ENCODE measurements around the gene XCR1.

XCR1 gene

GRCh38 chr3:46027736-46028397 is 584 bp upstream of the XCR1 start:
- no peak for DNase-seq (ENCODE audit: low read depth)
- H3K4me3 ChIP-seq (ENCODE audit: low read length): no peak overlapping the region
- TF ChIP-seq CTCF (conservative IDR thresholded peaks at IDR 0.05; ENCODE audit: low read depth, low read length): no peak

GRCh38 chr3:46025139-46025538 is 2.1 kb downstream of the XCR1 start:
- no peak for TF ChIP-seq CTCF (conservative IDR thresholded peaks at IDR 0.05; ENCODE audit: low read depth, low read length)
- DNase-seq (ENCODE audit: low read depth): no peak
- H3K4me3 ChIP-seq (ENCODE audit: low read length): no peak overlapping the region

- H3K4me3 ChIP-seq (ENCODE audit: low read length): no peak overlapping the region
- DNase-seq (ENCODE audit: low read depth): no peak
- TF ChIP-seq CTCF (conservative IDR thresholded peaks at IDR 0.05; ENCODE audit: low read depth, low read length): no peak
Observed at GRCh38 chr3:46024131-46024530, 3.2 kb downstream of the XCR1 start.

- TF ChIP-seq CTCF (conservative IDR thresholded peaks at IDR 0.05; ENCODE audit: low read depth, low read length): no peak
- no peak for DNase-seq (ENCODE audit: low read depth)
- no peak overlapping the region for H3K4me3 ChIP-seq (ENCODE audit: low read length)
Observed at GRCh38 chr3:46022909-46023785, 4.1 kb downstream of the XCR1 start.

- no peak for DNase-seq (ENCODE audit: low read depth)
- no peak for TF ChIP-seq CTCF (conservative IDR thresholded peaks at IDR 0.05; ENCODE audit: low read depth, low read length)
- H3K4me3 ChIP-seq (ENCODE audit: low read length): no peak overlapping the region
Observed at GRCh38 chr3:46021516-46021915, 5.8 kb downstream of the XCR1 start.

- no peak overlapping the region for H3K4me3 ChIP-seq (ENCODE audit: low read length)
- no peak for TF ChIP-seq CTCF (conservative IDR thresholded peaks at IDR 0.05; ENCODE audit: low read depth, low read length)
- DNase-seq (ENCODE audit: low read depth): no peak
Observed at GRCh38 chr3:46020766-46021510, 6.3 kb downstream of the XCR1 start.

Measured in retinal pigment epithelial cell (primary cell).